GM13977 (cell line): ENCODE results near the gene DCBLD2.

Experiments used
- DNase-seq: peaks from one replicate; pipeline ENCODE4 v3.0.0; 2012; ENCODE audit warnings: low spot score
- CTCF ChIP-seq: IDR thresholded peaks from 2 replicates; pipeline ENCODE4 v1.5.1; 2012; ENCODE audit warnings: mild to moderate bottlenecking, control low read depth; ENCODE audit not compliant: insufficient read depth; ENCODE audit errors: extremely low read depth, missing control alignments
- in situ Hi-C: fragments of 300-500 bp; cut with MboI; formaldehyde crosslinking; loops from one replicate; pipeline ENCODE4 v1.12.0; 2022; ENCODE audit warnings: low sequenced_read_pairs, low pct_unique_long_range_greater_than_20kb, mixed read lengths, inconsistent platforms; ENCODE audit not compliant: unreplicated experiment

DCBLD2 gene

GRCh38 chr3:98817547-98818041, 83.9 kb downstream of the DCBLD2 start:
- peak; percentile 46 for TF ChIP-seq CTCF
- DNase-seq, result peak; percentile 44
- in situ Hi-C loops, result loop anchor here (5.0 to 25.0 kb wide), 6 partner anchors 177 to 945 kb away; partner anchors contain the start of gene GABRR3

GRCh38 chr3:98814817-98815420, 86.6 kb downstream of the DCBLD2 start:
- in situ Hi-C loops, result loop anchor here (5.0 to 25.0 kb wide), 6 partner anchors 180 to 947 kb away; partner anchors contain the start of gene GABRR3
- no peak for DNase-seq
- no peak for TF ChIP-seq CTCF

- peak; percentile 52 for TF ChIP-seq CTCF
- in situ Hi-C loops, result loop anchor here (10.0 to 25.0 kb wide), 5 partner anchors 182 to 949 kb away; partner anchors contain the start of gene GABRR3
- peak; percentile 20 for DNase-seq
Observed at GRCh38 chr3:98812851-98813374, 88.6 kb downstream of the DCBLD2 start.

- in situ Hi-C loops, result loop anchor here (10.0 to 25.0 kb wide), 5 partner anchors 184 to 951 kb away; partner anchors contain the start of gene GABRR3
- no peak for DNase-seq
- TF ChIP-seq CTCF, result no peak
Observed at GRCh38 chr3:98811048-98811447, 90.4 kb downstream of the DCBLD2 start.

GRCh38 chr3:98809557-98809956, 91.9 kb downstream of the DCBLD2 start:
- in situ Hi-C loops, result loop anchor here (25.0 kb wide), 4 partner anchors 353 to 953 kb away; partner anchors contain the start of gene GABRR3
- no peak for DNase-seq
- TF ChIP-seq CTCF, result no peak

- DNase-seq, result no peak
- in situ Hi-C loops, result loop anchor here (25.0 kb wide), 4 partner anchors 354 to 954 kb away; partner anchors contain the start of gene GABRR3
- no peak for TF ChIP-seq CTCF
Observed at GRCh38 chr3:98808071-98808470, 93.4 kb downstream of the DCBLD2 start.
